GM21786 (cell line): ENCODE measurements around the gene EME1.

Source experiments
- ATAC-seq: cut with Tn5 transposase; IDR thresholded peaks from one replicate; pipeline ENCODE4 v1.9.1; 2021; ENCODE audit not compliant: unreplicated experiment

Gene EME1

GRCh38 chr17:50347117-50347893, 25.7 kb upstream of the EME1 start:
- no peak for ATAC-seq

GRCh38 chr17:50347894-50348291, 25.1 kb upstream of the EME1 start:
- ATAC-seq: no peak

DNA sequence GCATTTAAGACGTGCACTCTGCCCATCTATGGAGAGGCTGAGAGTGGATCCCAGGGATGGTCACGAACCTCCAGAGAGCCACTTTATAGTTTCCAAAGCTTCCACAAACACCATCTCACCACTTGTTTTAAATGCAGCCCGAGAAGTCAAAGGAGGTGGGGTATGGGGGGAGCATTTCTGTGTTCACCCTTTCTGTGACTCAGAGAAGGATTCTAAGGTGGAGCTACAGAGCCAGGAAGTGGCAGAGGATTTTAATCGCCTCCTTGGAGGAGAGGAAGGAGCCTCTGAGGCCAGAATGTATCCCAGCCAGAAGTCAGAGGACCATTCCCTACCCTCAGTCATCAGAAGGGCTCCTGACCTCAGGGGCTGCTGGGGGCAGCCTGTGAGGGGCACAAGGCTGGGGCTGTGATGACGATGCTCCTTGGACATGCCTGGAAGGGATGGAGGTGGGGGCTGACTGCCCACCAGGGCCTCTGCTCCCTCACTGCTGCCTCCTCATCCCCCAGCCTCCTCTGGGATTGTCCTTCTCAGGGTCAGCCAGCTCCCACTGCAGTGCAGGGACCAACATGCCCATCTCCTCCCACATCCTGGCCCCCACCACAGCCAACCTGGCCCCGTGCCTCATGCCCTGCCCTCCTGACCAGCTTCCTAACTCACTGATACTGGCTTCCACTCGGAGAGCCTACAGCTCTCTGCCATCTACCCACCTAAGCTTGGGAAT, 24.3 kb upstream of the EME1 start:
- ATAC-seq: no peak

DNA sequence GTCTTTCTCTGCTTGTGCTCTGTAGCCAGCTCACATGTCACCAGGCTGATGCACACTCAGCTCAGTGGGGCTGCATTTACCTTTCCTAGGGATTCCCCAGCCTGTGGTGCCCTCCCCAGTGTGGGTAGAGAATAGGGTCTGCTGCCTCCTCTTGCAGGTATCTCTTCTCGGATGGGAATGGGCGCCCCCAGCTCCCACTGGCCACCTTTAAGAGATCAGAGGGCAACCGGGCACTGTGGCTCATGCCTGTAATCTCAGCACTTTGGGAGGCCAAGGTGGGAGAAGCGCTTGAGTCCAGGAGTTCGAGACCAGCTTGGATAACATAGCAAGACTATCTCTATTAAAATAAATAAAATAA, 23.8 kb upstream of the EME1 start:
- ATAC-seq: no peak

DNA sequence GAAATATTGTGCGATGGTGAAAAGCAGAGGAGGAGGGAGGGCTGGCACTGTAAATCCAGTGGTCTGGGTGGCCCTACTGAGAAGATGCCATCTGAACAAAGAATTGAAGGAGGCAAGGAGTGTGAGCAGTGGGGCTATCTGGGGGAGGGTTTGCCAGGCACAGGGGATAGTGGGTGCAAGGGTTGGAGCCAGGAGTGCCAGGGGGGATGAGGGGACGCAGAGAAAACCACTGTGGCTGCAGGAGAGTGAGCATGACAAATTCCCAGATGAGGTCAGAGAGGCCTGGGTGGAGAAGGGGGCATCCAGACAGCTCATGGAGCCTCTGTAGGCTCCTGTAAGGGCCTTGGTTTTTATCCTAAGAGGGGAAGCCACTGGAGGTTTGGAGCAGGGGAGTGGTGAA, 22.3 kb upstream of the EME1 start:
- no peak for ATAC-seq

GRCh38 chr17:50352072-50352692, 20.8 kb upstream of the EME1 start:
- no peak for ATAC-seq

GRCh38 chr17:50352693-50353599, 20.1 kb upstream of the EME1 start:
- ATAC-seq: no peak

GRCh38 chr17:50353600-50354195, 19.3 kb upstream of the EME1 start:
- ATAC-seq: no peak

GRCh38 chr17:50354198-50354597, 18.8 kb upstream of the EME1 start:
- ATAC-seq: no peak

DNA sequence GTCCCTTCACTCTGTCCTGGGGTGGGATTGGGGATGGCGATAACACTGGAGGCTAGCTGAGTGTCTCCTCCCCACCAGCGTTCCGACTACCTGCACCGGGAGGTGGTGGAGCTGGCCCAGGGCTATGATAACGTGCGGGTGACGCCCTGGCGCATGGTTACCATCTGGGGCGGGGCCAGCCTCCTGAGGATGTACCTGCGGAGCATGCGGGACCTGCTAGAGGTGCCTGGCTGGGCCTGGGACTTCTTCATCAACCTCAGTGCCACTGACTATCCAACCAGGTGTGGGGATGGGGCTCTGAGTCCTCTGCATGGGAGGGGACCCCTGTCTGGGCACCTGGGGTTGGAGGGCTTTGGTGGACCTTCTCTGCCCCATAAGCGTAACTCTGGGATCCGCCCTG, 18.3 kb upstream of the EME1 start:
- no peak for ATAC-seq

GRCh38 chr17:50355336-50355700, 17.7 kb upstream of the EME1 start:
- ATAC-seq: no peak

DNA sequence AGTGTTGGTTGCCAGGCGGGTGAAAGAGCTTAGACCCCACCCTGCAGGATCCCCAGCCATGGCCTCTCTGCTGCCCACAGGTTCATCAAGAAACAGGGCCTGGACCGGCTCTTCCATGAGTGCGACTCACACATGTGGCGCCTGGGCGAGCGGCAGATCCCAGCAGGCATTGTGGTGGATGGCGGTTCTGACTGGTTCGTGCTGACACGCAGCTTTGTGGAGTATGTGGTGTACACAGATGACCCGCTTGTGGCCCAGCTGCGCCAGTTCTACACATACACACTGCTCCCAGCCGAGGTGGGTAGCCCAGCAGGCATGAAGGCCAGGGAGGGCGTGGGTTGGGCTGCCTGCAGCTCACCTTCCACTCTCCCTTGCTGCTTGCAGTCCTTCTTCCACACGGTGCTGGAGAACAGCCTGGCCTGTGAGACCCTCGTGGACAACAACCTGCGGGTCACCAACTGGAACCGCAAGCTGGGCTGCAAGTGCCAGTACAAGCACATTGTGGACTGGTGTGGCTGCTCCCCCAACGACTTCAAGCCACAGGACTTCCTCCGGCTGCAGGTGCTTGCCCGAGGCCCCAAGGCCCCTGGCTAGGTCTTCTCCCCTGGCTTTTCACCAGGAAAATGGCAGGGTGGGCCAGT, 17.2 kb upstream of the EME1 start:
- no peak for ATAC-seq

GRCh38 chr17:50356418-50356817, 16.6 kb upstream of the EME1 start:
- no peak for ATAC-seq

GRCh38 chr17:50356892-50357510, 16.0 kb upstream of the EME1 start:
- no peak for ATAC-seq

DNA sequence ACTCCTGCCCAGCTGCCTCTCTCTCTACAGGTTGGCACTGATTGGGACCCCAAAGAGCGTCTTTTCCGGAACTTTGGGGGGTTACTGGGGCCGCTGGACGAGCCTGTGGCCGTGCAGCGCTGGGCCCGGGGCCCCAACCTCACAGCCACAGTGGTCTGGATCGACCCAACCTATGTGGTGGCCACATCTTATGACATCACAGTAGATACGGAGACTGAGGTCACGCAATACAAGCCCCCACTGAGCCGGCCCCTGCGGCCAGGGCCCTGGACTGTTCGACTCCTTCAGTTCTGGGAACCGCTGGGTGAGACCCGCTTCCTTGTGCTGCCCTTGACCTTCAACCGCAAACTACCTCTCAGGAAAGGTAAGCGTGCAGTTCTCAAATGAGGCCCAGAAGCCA, 14.9 kb upstream of the EME1 start:
- no peak for ATAC-seq

- ATAC-seq: no peak
Observed at GRCh38 chr17:50359005-50359699, 13.9 kb upstream of the EME1 start.

GRCh38 chr17:50359998-50360461, 13.0 kb upstream of the EME1 start:
- ATAC-seq: no peak

DNA sequence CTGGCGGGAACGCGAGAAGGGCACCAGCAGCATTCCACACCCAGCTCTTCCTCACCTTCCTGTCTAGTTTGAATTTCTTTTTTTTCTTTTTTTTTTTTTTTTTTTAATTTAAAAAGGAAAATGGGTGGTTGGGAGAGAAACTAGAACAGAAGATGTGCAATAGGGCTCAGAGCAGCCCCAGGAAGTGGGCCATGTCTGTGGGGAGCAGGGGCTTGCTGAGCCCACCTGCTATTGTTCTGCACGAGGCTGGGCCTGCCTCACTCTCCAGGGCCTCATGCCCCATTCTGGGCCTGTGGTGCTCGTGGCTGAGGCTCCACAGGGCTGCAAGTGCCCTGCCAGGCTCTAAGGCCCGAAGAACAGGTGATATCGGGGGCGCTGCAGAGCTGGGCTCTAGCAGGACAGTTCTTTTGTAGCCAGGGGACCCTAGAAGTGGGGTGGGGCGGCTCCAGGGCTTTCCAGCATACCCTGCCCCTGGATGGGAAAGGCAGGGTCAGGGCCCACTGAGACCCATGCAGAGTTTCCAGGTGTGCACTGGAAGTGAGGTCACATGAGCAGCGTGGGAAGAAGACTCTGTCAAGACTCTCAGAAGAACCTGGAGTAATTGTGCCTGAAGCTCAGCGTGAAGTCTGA, 12.4 kb upstream of the EME1 start:
- ATAC-seq: no peak
